ENCODE results near the gene TSPOAP1. TPM values are rescaled to one million over a fixed set of nuclear protein-coding genes. Genes with fewer than 3 reads are reported as not detected.

TSPOAP1 gene
- total and polyA plus RNA-seq, 2 of the 4 experiments (the other 2 are of a cell fraction) = 0.90 to 1.6 TPM

DNA sequence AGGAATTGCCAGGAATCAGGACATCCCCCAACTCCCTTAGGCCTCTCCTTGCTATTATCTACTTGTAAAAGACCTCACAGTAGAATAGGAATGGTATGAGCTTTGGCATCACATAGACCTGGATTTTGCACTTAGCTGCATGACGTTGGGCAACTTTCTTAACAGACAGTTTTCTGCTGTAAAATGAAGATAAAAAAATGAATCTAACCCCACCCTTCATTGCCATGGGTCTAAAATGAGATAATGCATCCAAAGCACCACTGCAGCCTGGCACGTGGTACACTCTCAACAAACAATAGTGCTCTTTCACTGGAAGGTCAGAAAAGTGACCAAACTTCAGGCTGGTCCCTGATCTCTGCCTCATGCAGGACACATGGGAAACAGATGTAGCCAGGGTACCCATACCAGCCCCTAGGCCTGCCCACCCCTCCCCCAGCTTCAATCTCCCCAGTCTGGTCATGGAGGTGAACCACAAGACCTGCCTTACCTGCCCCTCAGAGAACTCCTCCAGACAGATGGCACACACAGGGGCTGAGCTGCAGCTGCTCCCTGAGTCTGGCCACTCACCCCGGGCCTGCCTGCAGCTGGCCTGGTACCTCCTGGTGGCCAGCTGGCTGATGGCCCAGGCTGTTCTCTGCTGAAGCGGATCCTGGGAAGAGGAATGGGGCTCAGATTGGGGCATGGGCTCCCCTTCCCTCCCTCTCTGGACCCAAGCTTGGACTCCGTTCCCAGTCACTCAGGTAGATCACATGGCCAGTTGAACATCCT, 31.9 kb upstream of the TSPOAP1 start:
- no TSS peak for BruUV-seq (replicated peaks)

More for the DNA sequence above, 31.9 kb upstream of the TSPOAP1 start:
- no peaks in the 10 kb centered on the region for H3K79me1 ChIP-seq (ENCODE audit: low read depth in 1 of 2, low read length in 2 of 2)
- ATAC-seq (ENCODE audit: low read depth) (no peak), DNase-seq (no peak)
- no peak overlapping the region for H4K8ac ChIP-seq (ENCODE audit: low read depth in 2 of 2, low read length in 2 of 2)
- POLR2A ChIA-PET (ENCODE audit: unreplicated experiment) = interaction anchor here (1.0 kb wide), 1 partner anchor 14 kb away, joined by 10 read pairs; no protein-coding TSS in a partner anchor
- no peak overlapping the region for H2AK5ac ChIP-seq (ENCODE audit: low read depth, low read length)
- H4K20me1 ChIP-seq (ENCODE audit: insufficient read depth, low read length) = no peaks in the 10 kb centered on the region
- H3K27me3 ChIP-seq (ENCODE audit: control insufficient read depth, insufficient read depth, low read length) = peaks cover 20% of the 10 kb centered on the region
- no peak overlapping the region for H2BK20ac ChIP-seq (ENCODE audit: low read depth, low read length)
- no peak overlapping the region for H3K18ac ChIP-seq (ENCODE audit: low read depth, low read length)
- no peaks in the 10 kb centered on the region for H3K36me3 ChIP-seq (ENCODE audit: control insufficient read depth, insufficient read depth, low read length)
- intact Hi-C loops (cut with micrococcal nuclease) = no loop called here
- H4K5ac ChIP-seq (ENCODE audit: low read depth, low read length) = no peak overlapping the region
- dilution Hi-C loops (cut with HindIII; ENCODE audit: low sequenced_read_pairs, unreplicated experiment) = no loop called here
- no peak overlapping the region for H3K56ac ChIP-seq (ENCODE audit: extremely low read depth, insufficient read depth, low read length)
- H3K9me3 ChIP-seq (ENCODE audit: control insufficient read depth, insufficient read depth, low read length) = no peaks in the 10 kb centered on the region
- H2BK120ac ChIP-seq (ENCODE audit: low read depth, low read length) = no peak overlapping the region
- in situ Hi-C loops (cut with MboI; ENCODE audit: low sequenced_read_pairs) = no loop called here
- no peaks in the 10 kb centered on the region for H3K4me1 ChIP-seq (ENCODE audit: control insufficient read depth, insufficient read depth, low read length)
- H3K4me3 ChIP-seq (ENCODE audit: insufficient read depth, low read depth, low read length) = no peak overlapping the region
- no peak overlapping the region for H2AK9ac ChIP-seq (replicated peaks; ENCODE audit: low read depth, low read length, poor library complexity)
- H3K27ac ChIP-seq (ENCODE audit: insufficient read depth, low read length) = no peak overlapping the region
- no peak overlapping the region for H3K4ac ChIP-seq (ENCODE audit: low read depth, low read length)
- no peak overlapping the region for H3K9ac ChIP-seq (ENCODE audit: low read depth, low read length)
- H2BK5ac ChIP-seq (ENCODE audit: low read depth, low read length, poor library complexity, severe bottlenecking) = no peak overlapping the region
- H3K4me2 ChIP-seq (ENCODE audit: low read depth, low read length) = no peak overlapping the region
- TF ChIP-seq, protein P1, sequence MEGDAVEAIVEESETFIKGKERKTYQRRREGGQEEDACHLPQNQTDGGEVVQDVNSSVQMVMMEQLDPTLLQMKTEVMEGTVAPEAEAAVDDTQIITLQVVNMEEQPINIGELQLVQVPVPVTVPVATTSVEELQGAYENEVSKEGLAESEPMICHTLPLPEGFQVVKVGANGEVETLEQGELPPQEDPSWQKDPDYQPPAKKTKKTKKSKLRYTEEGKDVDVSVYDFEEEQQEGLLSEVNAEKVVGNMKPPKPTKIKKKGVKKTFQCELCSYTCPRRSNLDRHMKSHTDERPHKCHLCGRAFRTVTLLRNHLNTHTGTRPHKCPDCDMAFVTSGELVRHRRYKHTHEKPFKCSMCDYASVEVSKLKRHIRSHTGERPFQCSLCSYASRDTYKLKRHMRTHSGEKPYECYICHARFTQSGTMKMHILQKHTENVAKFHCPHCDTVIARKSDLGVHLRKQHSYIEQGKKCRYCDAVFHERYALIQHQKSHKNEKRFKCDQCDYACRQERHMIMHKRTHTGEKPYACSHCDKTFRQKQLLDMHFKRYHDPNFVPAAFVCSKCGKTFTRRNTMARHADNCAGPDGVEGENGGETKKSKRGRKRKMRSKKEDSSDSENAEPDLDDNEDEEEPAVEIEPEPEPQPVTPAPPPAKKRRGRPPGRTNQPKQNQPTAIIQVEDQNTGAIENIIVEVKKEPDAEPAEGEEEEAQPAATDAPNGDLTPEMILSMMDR (conservative IDR thresholded peaks at IDR 0.05; ENCODE audit: low read depth, low read length) = no peak
- TF ChIP-seq, protein P2, sequence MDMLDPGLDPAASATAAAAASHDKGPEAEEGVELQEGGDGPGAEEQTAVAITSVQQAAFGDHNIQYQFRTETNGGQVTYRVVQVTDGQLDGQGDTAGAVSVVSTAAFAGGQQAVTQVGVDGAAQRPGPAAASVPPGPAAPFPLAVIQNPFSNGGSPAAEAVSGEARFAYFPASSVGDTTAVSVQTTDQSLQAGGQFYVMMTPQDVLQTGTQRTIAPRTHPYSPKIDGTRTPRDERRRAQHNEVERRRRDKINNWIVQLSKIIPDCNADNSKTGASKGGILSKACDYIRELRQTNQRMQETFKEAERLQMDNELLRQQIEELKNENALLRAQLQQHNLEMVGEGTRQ (IDR thresholded peaks at IDR 0.05; ENCODE audit: low read depth, low read length) = no peak
- TF ChIP-seq ELK1 (IDR thresholded peaks at IDR 0.05; ENCODE audit: borderline replicate concordance, low read depth, low read length) (no peak), MAFK (IDR thresholded peaks at IDR 0.05; ENCODE audit: low read depth, low read length) (no peak), MAZ (IDR thresholded peaks at IDR 0.05; ENCODE audit: borderline replicate concordance, low read depth, low read length) (no peak), RFX5 (IDR thresholded peaks at IDR 0.05; ENCODE audit: low read depth, low read length) (no peak), SMC3 (IDR thresholded peaks at IDR 0.05; ENCODE audit: low read depth, low read length) (no peak), MXI1 (IDR thresholded peaks at IDR 0.05; ENCODE audit: borderline replicate concordance, low read depth, low read length) (no peak), CHD1 (IDR thresholded peaks at IDR 0.05; ENCODE audit: low read depth, low read length) (no peak), NFE2L2 (IDR thresholded peaks at IDR 0.05; ENCODE audit: low read depth, low read length) (no peak), POLR2A (IDR thresholded peaks at IDR 0.05; ENCODE audit: low read depth, low read length) (no peak), RCOR1 (IDR thresholded peaks at IDR 0.05; ENCODE audit: insufficient replicate concordance, low read length) (no peak), CEBPB (IDR thresholded peaks at IDR 0.05; ENCODE audit: low read depth, low read length) (no peak), BHLHE40 (IDR thresholded peaks at IDR 0.05; ENCODE audit: low read depth, low read length) (no peak), FOS (IDR thresholded peaks at IDR 0.05; ENCODE audit: low read depth, low read length) (no peak), RAD21 (IDR thresholded peaks at IDR 0.05; ENCODE audit: low read length) (no peak)
- H4K91ac ChIP-seq (ENCODE audit: insufficient read depth, low read depth, low read length) = no peak overlapping the region
- no peak overlapping the region for H2AFZ ChIP-seq (replicated peaks; ENCODE audit: low read length, poor library complexity)
- WGBS, 2 experiments (ENCODE audit: extremely low coverage in 2 of 2, insufficient read length in 1 of 2) = 67% methylated on average over 1 of the region's 5 CpGs; no CpG with 5 or more reads in 1 of the 2 experiments
- CTCF ChIA-PET = no interaction called here
- no peak overlapping the region for H2BK15ac ChIP-seq (ENCODE audit: low read depth, low read length)
- no peak overlapping the region for H3K14ac ChIP-seq (replicated peaks; ENCODE audit: low read depth, low read length)
- H3K23ac ChIP-seq (ENCODE audit: low read depth, low read length) = no peak overlapping the region
- no peaks in the 10 kb centered on the region for H3K9me1 ChIP-seq (ENCODE audit: insufficient read depth, low read length)

All from IMR-90 (cell line).